ENCODE measurements around the gene KAT14.
"Not testable (repeated sequence)": the region's sequence is repeated elsewhere in the genome, so short reads cannot be mapped to it uniquely, and the experiment has no call there.

KAT14 gene

GRCh38 chr20:18213002-18213401 is 75.3 kb downstream of the KAT14 start:
- H3K27me3 ChIP-seq (ENCODE audit: control insufficient read depth in 5 of 5, insufficient read depth in 4 of 5, low read length in 5 of 5) = no peaks in the 10 kb centered on the region
- H3K27ac ChIP-seq (ENCODE audit: low read depth, low read length) = no peak overlapping the region
- no peak overlapping the region for H3K9ac ChIP-seq (ENCODE audit: low read length in 5 of 5)
- peaks cover 0 to 3% (median 0%) of the 10 kb centered on the region in 5 donors for H3K9me3 ChIP-seq (ENCODE audit: control insufficient read depth in 5 of 5, low read length in 5 of 5)
- no peaks in the 10 kb centered on the region for H3K4me1 ChIP-seq (ENCODE audit: control insufficient read depth in 5 of 5, insufficient read depth in 5 of 5, low read length in 5 of 5)
- no peak overlapping the region for H3K4me3 ChIP-seq (ENCODE audit: low read depth in 1 of 5, low read length in 5 of 5)
- H3K36me3 ChIP-seq (ENCODE audit: control insufficient read depth in 5 of 5, insufficient read depth in 5 of 5, low read length in 5 of 5) = no peaks in the 10 kb centered on the region

GRCh38 chr20:18215566-18215965 is 77.9 kb downstream of the KAT14 start:
- H3K9me3 ChIP-seq (ENCODE audit: control insufficient read depth in 5 of 5, low read length in 5 of 5) = peaks cover 0 to 3% (median 0%) of the 10 kb centered on the region in 5 donors
- H3K27ac ChIP-seq (ENCODE audit: low read depth, low read length) = no peak overlapping the region

GRCh38 chr20:18218280-18218679 is 80.6 kb downstream of the KAT14 start:
- H3K27me3 ChIP-seq (ENCODE audit: control insufficient read depth in 5 of 5, insufficient read depth in 4 of 5, low read length in 5 of 5) = no peaks in the 10 kb centered on the region
- H3K9ac ChIP-seq (ENCODE audit: low read length in 5 of 5) = no peak overlapping the region
- H3K4me1 ChIP-seq (ENCODE audit: control insufficient read depth in 5 of 5, insufficient read depth in 5 of 5, low read length in 5 of 5) = no peaks in the 10 kb centered on the region
- H3K4me3 ChIP-seq (ENCODE audit: low read depth in 1 of 5, low read length in 5 of 5) = no peak overlapping the region
- peaks cover 0 to 8% (median 0%) of the 10 kb centered on the region in 5 donors for H3K9me3 ChIP-seq (ENCODE audit: control insufficient read depth in 5 of 5, low read length in 5 of 5)
- H3K27ac ChIP-seq (ENCODE audit: low read depth, low read length) = no peak overlapping the region
- no peaks in the 10 kb centered on the region for H3K36me3 ChIP-seq (ENCODE audit: control insufficient read depth in 5 of 5, insufficient read depth in 5 of 5, low read length in 5 of 5)

More at GRCh38 chr20:18215566-18215965, 77.9 kb downstream of the KAT14 start:
- no peaks in the 10 kb centered on the region for H3K36me3 ChIP-seq (ENCODE audit: control insufficient read depth in 5 of 5, insufficient read depth in 5 of 5, low read length in 5 of 5)
- H3K4me1 ChIP-seq (ENCODE audit: control insufficient read depth in 5 of 5, insufficient read depth in 5 of 5, low read length in 5 of 5) = no peaks in the 10 kb centered on the region
- no peaks in the 10 kb centered on the region for H3K27me3 ChIP-seq (ENCODE audit: control insufficient read depth in 5 of 5, insufficient read depth in 4 of 5, low read length in 5 of 5)
- H3K4me3 ChIP-seq (ENCODE audit: low read depth in 1 of 5, low read length in 5 of 5) = no peak overlapping the region
- H3K9ac ChIP-seq (ENCODE audit: low read length in 5 of 5) = no peak overlapping the region

DNA sequence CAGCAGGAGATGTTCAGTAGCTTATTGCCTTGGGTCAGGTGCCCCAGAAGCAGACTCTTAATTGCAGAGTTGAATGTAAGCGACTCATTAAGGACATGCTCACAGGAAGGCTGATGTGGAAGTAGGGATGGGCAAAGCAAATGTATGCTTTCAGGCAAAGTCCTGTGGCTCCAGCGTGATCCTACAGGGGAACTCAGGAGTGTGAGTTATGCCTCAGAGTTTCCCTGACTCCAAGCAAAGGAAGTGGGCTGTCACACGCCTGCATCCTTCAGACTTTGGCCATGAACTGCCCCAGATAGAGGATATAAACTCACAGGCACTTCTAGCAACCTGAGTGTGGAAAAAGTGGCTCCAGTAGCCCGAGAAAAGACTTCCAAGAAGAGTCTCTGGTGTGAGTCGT is 85.7 kb downstream of the KAT14 start:
- H3K9me3 ChIP-seq (ENCODE audit: control insufficient read depth in 5 of 5, low read length in 5 of 5) = peaks cover 0 to 8% (median 0%) of the 10 kb centered on the region in 5 donors
- H3K36me3 ChIP-seq (ENCODE audit: control insufficient read depth in 5 of 5, insufficient read depth in 5 of 5, low read length in 5 of 5) = no peaks in the 10 kb centered on the region
- H3K27ac ChIP-seq (ENCODE audit: low read depth, low read length) = no peak overlapping the region
- H3K9ac ChIP-seq (ENCODE audit: low read length in 5 of 5) = no peak overlapping the region
- peaks cover 0 to 13% (median 10%) of the 10 kb centered on the region in 5 donors for H3K4me1 ChIP-seq (ENCODE audit: control insufficient read depth in 5 of 5, insufficient read depth in 5 of 5, low read length in 5 of 5)
- H3K27me3 ChIP-seq (ENCODE audit: control insufficient read depth in 5 of 5, insufficient read depth in 4 of 5, low read length in 5 of 5) = no peaks in the 10 kb centered on the region
- H3K4me3 ChIP-seq (ENCODE audit: low read depth in 1 of 5, low read length in 5 of 5) = no peak overlapping the region

DNA sequence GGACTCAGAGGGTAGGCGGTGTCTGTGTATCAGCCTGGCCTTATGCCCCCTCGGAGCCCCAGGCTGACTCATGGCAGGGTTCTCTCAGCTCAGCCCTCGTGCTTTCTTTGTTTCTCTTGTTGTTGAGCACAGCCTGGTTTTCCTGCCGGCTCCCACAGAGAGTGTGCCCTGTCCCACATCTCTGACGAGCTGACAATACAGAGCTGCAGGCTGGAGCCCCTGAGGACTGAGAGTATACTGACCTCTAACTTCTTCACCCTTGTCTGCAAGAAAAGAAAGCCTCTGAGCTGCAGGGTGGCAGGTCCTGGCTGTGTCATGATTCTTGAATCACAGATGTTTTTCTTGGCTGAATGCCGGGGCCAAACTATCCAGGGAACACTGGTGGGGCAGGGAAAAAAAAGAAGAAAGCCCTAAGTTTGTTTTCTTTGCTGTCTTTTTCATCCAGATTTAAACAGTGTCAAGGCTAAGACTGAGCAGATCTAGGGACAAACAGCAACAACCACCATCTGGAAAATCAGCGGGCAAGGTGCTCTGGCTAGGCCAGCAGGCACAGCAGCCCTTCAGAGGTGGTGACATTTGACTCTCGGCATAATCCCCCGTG is 87.4 kb downstream of the KAT14 start:
- Histone ChIP-seq H3K27me3 (ENCODE audit: control insufficient read depth in 5 of 5, insufficient read depth in 4 of 5, low read length in 5 of 5) (no peaks in the 10 kb centered on the region), H3K27ac (ENCODE audit: low read depth, low read length) (no peak overlapping the region), H3K4me3 (ENCODE audit: low read depth in 1 of 5, low read length in 5 of 5) (peak overlapping the region in 2 of 5 donors; percentile 6 to 40), H3K9me3 (ENCODE audit: control insufficient read depth in 5 of 5, low read length in 5 of 5) (peaks cover 0 to 8% (median 0%) of the 10 kb centered on the region in 5 donors), H3K36me3 (ENCODE audit: control insufficient read depth in 5 of 5, insufficient read depth in 5 of 5, low read length in 5 of 5) (no peaks in the 10 kb centered on the region), H3K4me1 (ENCODE audit: control insufficient read depth in 5 of 5, insufficient read depth in 5 of 5, low read length in 5 of 5) (peaks cover 0 to 13% (median 10%) of the 10 kb centered on the region in 5 donors), H3K9ac (ENCODE audit: low read length in 5 of 5) (peak overlapping the region in 1 of 5 donors; percentile 41)

- Histone ChIP-seq H3K9me3 (ENCODE audit: control insufficient read depth in 5 of 5, low read length in 5 of 5) (peaks cover 0 to 8% (median 0%) of the 10 kb centered on the region in 5 donors), H3K27me3 (ENCODE audit: control insufficient read depth in 5 of 5, insufficient read depth in 4 of 5, low read length in 5 of 5) (no peaks in the 10 kb centered on the region), H3K9ac (ENCODE audit: low read length in 5 of 5) (peak overlapping the region in 2 of 5 donors; percentile 1 to 41), H3K4me3 (ENCODE audit: low read depth in 1 of 5, low read length in 5 of 5) (no peak overlapping the region), H3K36me3 (ENCODE audit: control insufficient read depth in 5 of 5, insufficient read depth in 5 of 5, low read length in 5 of 5) (no peaks in the 10 kb centered on the region), H3K4me1 (ENCODE audit: control insufficient read depth in 5 of 5, insufficient read depth in 5 of 5, low read length in 5 of 5) (peaks cover 0 to 13% (median 10%) of the 10 kb centered on the region in 5 donors), H3K27ac (ENCODE audit: low read depth, low read length) (no peak overlapping the region)
Observed at GRCh38 chr20:18225632-18226031, 88.0 kb downstream of the KAT14 start.

DNA sequence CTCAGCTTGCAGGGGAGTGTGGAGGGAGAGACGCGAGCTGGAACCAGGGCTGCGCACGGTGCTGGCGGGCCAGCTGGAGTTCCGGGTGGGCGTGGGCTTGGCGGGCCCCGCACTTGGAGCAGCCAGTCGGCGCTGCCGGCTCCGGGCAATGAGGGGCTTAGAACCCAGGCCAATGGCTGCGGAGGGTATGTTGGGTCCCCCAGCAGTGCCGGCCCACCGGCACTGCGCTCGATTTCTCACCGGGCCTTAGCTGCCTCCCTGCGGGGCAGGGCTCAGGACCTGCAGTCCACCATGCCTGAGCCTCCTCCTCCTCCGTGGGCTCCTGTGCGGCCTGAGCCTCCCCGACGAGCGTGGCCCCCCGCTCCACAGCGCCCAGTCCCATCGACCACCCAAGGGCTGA is 89.1 kb downstream of the KAT14 start:
- H3K4me3 ChIP-seq (ENCODE audit: low read depth in 1 of 5, low read length in 5 of 5); H3K27ac ChIP-seq (ENCODE audit: low read depth, low read length); H3K27me3 ChIP-seq (ENCODE audit: control insufficient read depth in 5 of 5, insufficient read depth in 4 of 5, low read length in 5 of 5); H3K9ac ChIP-seq (ENCODE audit: low read length in 5 of 5); H3K36me3 ChIP-seq (ENCODE audit: control insufficient read depth in 5 of 5, insufficient read depth in 5 of 5, low read length in 5 of 5); H3K9me3 ChIP-seq (ENCODE audit: control insufficient read depth in 5 of 5, low read length in 5 of 5): not testable (repeated sequence)
- peaks cover 0 to 13% (median 10%) of the 10 kb centered on the region in 5 donors for H3K4me1 ChIP-seq (ENCODE audit: control insufficient read depth in 5 of 5, insufficient read depth in 5 of 5, low read length in 5 of 5)

DNA sequence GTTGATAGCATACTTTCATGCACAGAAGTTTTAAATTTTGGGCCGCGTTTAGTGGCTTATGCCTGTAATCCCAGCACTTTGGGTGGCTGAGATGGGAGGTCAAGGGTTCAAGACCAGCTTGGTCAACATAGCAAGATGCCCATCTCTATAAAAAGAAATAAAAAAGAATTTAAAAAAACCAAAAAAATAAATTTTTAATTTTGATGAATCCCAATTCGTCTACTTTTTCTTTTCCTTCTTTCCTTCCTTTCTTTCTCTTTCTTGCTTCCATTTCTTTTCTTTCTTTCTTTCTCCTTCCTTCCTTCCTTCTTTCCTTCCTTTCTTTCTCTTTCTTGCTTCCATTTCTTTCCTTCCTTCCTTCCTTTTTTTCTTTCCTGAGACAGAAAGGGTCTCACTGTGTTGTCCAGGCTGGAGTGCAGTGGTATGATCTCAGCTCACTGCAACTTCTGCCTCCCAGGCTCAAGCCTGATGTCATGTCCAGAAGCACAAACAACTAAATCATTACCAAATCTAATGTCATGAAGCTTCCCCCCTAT is 95.8 kb downstream of the KAT14 start:
- Histone ChIP-seq H3K9me3 (ENCODE audit: control insufficient read depth in 5 of 5, low read length in 5 of 5) (peaks cover 0 to 5% (median 3%) of the 10 kb centered on the region in 5 donors), H3K27me3 (ENCODE audit: control insufficient read depth in 5 of 5, insufficient read depth in 4 of 5, low read length in 5 of 5) (no peaks in the 10 kb centered on the region), H3K27ac (ENCODE audit: low read depth, low read length) (no peak overlapping the region), H3K36me3 (ENCODE audit: control insufficient read depth in 5 of 5, insufficient read depth in 5 of 5, low read length in 5 of 5) (no peaks in the 10 kb centered on the region), H3K4me3 (ENCODE audit: low read depth in 1 of 5, low read length in 5 of 5) (no peak overlapping the region), H3K4me1 (ENCODE audit: control insufficient read depth in 5 of 5, insufficient read depth in 5 of 5, low read length in 5 of 5) (no peaks in the 10 kb centered on the region), H3K9ac (ENCODE audit: low read length in 5 of 5) (no peak overlapping the region)
